ENCODE measurements around the gene FAM236D.
"Not testable (repeated sequence)": the region's sequence is repeated elsewhere in the genome, so short reads cannot be mapped to it uniquely, and the experiment has no call there.

FAM236D gene

GRCh38 chrX:72808110-72808509 lies at the start of gene FAM236D:
TSS of gene FAM236D (minus strand) at chrX:72808210. CDS start at chrX:72808110, 100 bp downstream.
- not testable (repeated sequence) for DNase-seq

- DNase-seq: not testable (repeated sequence)
These were observed 29.5 kb upstream of the FAM236D start for GRCh38 chrX:72837532-72837931.

GRCh38 chrX:72830701-72831100 lies 22.7 kb upstream of the FAM236D start:
- not testable (repeated sequence) for DNase-seq

- not testable (repeated sequence) for DNase-seq
These were observed 17.6 kb downstream of the FAM236D start for GRCh38 chrX:72790390-72790789.

- DNase-seq: not testable (repeated sequence)
These were observed 19.9 kb downstream of the FAM236D start for GRCh38 chrX:72788142-72788541.

GRCh38 chrX:72783964-72784363 lies 24.0 kb downstream of the FAM236D start:
- DNase-seq: not testable (repeated sequence)

- DNase-seq: not testable (repeated sequence)
These were observed 24.6 kb downstream of the FAM236D start for GRCh38 chrX:72783365-72783936.

GRCh38 chrX:72782560-72782959 lies 25.4 kb downstream of the FAM236D start, which contains the start of gene FAM236B:
TSS of gene FAM236B (minus strand) at chrX:72782660. CDS start at chrX:72782560, 100 bp downstream.
- not testable (repeated sequence) for DNase-seq

GRCh38 chrX:72778146-72778545 lies 29.9 kb downstream of the FAM236D start:
- not testable (repeated sequence) for DNase-seq

- not testable (repeated sequence) for DNase-seq
These were observed 30.6 kb downstream of the FAM236D start for GRCh38 chrX:72777467-72777790.

- DNase-seq: not testable (repeated sequence)
These were observed 31.1 kb downstream of the FAM236D start, which contains the start of gene DMRTC1B for GRCh38 chrX:72776653-72777466. TSS of gene DMRTC1B (plus strand) at chrX:72776890. CDS start at chrX:72845136, 68,246 bp downstream.

GRCh38 chrX:72760454-72760853 lies 47.6 kb downstream of the FAM236D start:
- not testable (repeated sequence) for DNase-seq
